ENCODE data around the gene NCR1.
"Not testable (repeated sequence)": the region's sequence is repeated elsewhere in the genome, so short reads cannot be mapped to it uniquely, and the experiment has no call there.

NCR1 gene

DNA sequence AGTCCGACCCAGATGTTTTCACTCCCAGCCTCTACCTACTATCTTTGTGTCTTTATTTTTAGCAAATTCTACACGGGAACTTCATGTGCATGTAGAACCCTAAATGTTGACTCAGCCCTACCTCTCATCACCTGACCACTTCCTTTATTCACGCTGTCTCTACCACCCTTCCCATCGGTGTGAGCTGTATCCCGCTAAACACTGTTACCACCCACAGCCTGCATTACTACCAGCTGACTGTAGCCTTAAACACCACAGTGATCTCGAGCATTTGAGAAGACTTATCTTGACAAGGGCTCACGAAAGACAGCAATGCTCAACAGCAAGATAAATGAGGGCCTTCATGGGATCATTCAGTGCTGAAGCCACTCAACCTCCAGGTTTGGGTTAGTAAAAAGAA lies 15.1 kb downstream of the NCR1 start:
- DNase-seq (ENCODE audit: low spot score), result no peak
- TF ChIP-seq, protein P1, sequence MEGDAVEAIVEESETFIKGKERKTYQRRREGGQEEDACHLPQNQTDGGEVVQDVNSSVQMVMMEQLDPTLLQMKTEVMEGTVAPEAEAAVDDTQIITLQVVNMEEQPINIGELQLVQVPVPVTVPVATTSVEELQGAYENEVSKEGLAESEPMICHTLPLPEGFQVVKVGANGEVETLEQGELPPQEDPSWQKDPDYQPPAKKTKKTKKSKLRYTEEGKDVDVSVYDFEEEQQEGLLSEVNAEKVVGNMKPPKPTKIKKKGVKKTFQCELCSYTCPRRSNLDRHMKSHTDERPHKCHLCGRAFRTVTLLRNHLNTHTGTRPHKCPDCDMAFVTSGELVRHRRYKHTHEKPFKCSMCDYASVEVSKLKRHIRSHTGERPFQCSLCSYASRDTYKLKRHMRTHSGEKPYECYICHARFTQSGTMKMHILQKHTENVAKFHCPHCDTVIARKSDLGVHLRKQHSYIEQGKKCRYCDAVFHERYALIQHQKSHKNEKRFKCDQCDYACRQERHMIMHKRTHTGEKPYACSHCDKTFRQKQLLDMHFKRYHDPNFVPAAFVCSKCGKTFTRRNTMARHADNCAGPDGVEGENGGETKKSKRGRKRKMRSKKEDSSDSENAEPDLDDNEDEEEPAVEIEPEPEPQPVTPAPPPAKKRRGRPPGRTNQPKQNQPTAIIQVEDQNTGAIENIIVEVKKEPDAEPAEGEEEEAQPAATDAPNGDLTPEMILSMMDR (IDR thresholded peaks at IDR 0.05; ENCODE audit: extremely low read depth, missing control alignments), result no peak

DNA sequence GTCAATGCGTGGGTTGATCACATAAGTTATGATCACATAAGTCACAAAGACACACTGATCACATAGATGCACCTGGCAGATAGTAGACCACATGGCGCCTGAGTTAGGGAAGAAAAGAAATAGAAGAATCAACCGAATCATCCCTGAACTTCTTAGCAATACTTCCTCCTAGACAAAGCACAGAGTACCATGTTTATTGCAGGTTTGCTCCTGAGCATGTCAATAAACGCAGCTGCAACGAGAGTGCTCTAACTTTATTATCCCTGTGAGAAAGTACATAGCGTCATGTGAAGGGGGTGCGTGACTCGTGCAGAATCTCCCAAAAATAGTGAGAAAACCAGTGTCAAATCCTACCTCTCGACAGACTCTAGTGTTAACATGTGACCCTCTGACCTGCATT lies 17.3 kb downstream of the NCR1 start:
- no peak for DNase-seq (ENCODE audit: low spot score)
- TF ChIP-seq, protein P1 (IDR thresholded peaks at IDR 0.05; ENCODE audit: extremely low read depth, missing control alignments), result no peak

DNA sequence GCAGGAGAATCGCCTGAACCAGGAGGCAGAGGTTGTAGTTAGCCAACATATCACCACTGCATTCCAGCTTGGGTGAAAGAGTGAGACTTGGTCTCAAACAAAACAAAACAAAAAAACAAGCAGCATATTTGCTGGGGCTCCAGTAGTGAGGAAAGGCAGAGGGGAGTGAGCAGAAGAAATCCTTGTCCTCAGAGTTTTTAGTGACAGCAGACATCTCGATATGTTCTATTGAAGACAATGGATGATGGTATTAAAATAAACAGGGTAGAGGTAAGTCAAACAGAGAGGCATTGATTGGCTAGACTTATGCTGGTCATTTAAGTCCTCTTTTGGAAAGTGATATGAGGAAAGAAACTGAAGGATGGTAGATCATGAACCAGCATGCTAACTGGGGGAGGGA lies 22.4 kb downstream of the NCR1 start:
- TF ChIP-seq, protein P1 (IDR thresholded peaks at IDR 0.05; ENCODE audit: extremely low read depth, missing control alignments), result no peak
- no peak for DNase-seq (ENCODE audit: low spot score)

DNA sequence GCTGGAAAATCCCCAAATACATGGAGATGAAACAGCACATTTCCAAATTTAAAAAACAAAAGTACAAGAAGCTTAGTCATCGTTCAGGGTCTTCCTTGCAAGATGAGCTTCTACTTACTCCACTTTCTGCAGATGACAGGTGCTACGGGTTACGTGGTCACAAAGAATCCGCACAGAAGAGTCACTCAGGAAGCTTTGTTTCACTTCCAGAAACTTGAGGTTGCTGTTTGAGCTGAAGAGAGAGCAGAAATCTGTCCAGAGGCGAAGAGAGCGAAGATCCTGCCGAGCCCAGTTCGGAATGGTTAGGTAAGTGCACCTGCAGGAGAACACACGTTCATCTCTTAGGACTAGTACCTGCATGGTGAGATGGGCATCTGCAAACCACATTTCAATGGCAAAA lies 32.0 kb downstream of the NCR1 start:
- DNase-seq (ENCODE audit: low spot score), result peak; percentile 87
- TF ChIP-seq, protein P1 (IDR thresholded peaks at IDR 0.05; ENCODE audit: extremely low read depth, missing control alignments), result no peak

DNA sequence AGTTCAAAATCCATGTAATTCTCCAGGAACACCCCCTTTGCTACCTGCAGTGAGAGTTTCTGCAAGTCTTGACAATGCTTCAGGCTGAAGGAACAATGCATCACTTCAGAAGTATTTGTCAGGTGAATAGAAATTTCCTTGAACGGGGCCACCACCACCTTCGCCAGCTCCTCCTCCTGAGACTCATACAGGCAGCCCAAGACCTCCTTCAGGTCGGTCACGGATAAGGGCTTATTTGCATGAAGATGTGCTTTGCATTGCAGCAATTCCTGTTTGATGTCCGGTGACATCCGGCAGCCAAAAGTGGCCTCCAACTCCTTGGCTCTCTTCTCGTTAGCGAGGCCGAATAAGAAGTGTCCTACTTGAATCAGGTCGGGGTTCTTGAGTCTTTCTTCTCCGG lies 33.0 kb downstream of the NCR1 start:
- TF ChIP-seq, protein P1 (IDR thresholded peaks at IDR 0.05; ENCODE audit: extremely low read depth, missing control alignments), result no peak
- no peak for DNase-seq (ENCODE audit: low spot score)

DNA sequence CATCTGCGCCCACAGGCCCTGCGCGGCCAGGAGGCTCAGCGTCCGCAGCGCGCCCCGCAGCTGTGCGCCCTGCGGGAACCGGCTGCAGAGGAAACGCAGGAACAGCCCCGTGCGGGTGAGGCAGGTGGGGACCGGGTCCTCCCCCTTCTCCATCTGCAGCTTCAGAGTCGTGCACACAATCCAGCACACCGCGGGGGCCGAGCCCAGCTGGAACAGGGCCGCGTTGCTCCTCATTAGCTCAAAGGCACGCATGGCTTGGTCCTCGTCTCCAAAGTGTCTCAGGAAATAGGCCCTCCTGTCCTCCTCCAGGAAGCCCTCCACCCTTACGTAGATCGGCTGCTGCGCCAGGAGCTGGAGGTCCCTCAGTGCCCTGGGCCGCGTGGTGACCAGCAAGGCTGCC lies 33.6 kb downstream of the NCR1 start:
- not testable (repeated sequence) for DNase-seq (ENCODE audit: low spot score)

DNA sequence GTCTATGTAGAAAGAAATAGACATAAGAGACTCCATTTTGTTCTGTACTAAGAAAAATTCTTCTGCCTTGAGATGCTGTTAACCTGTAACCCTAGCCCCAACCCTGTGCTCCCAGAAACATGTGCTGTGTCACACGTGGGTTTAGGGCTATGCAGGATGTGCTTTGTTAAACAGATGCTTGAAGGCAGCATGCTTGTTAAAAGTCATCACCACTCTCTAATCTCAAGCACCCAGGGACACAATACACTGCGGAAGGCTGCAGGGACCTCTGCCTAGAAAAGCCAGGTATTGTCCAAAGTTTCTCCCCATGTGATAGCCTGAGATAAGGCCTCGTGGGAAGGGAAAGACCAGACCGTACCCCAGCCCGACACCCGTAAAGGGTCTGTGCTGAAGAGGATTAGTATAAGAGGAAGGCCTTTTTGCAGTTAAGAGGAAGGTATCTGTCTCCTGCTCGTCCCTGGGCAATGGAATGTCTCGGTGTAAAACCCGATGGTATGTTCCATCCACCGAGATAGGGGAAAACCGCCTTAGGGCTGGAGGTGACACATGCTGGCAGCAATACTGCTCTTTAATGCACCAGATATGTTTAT lies 37.9 kb downstream of the NCR1 start:
- not testable (repeated sequence) for DNase-seq (ENCODE audit: low spot score)

DNA sequence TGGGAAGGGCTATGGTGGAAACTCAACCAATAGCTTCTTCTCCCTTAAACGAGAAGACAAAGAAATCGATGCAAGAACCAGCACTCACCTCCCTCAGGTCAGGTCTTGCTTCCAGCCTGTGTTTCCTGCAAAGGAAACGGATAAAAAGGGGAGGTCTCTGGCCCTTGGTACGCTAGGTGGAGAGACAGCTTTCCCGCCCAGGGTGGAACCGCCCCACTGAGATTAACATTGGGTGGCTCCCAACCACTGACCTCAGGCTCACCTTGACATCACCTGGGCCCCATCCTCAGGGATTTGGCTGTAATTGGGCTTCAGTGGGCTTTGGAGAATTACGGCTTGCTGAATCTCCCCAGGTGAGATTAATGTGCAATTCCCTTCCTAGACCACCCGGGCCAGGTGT lies 41.4 kb downstream of the NCR1 start, which contains the start of gene NLRP7:
TSS of gene NLRP7 (minus strand) at position 150 of the 400 bp plus-strand sequence.
- TF ChIP-seq, protein P1 (IDR thresholded peaks at IDR 0.05; ENCODE audit: extremely low read depth, missing control alignments), result no peak
- no peak for DNase-seq (ENCODE audit: low spot score)

Measured in GM20000 (cell line).